ENCODE measurements around the gene KIF16B. TPM values are rescaled to one million over a fixed set of nuclear protein-coding genes. Genes with fewer than 3 reads are reported as not detected.

KIF16B gene
- total and polyA plus RNA-seq, 2 donors (not counting 3 experiments of a cell fraction or from before 2014, with no cell fraction given) = 2.9 to 8.8 TPM

GRCh38 chr20:16554766-16555543, 18.3 kb downstream of the KIF16B start:
- H3K4me1 ChIP-seq (ENCODE audit: control insufficient read depth, extremely low read depth, insufficient read depth, low read length) = no peaks in the 10 kb centered on the region
- DNase-seq (ENCODE audit: low read depth, low spot score) = no peak
- POLR2A ChIA-PET = no interaction called here
- no peak overlapping the region for H3K4me3 ChIP-seq (replicated peaks in 1 of 3; ENCODE audit: insufficient read depth in 1 of 3, low read depth in 1 of 3, low read length in 3 of 3)
- H2AFZ ChIP-seq (ENCODE audit: low read depth, low read length) = no peak overlapping the region
- H3K9me3 ChIP-seq (replicated peaks; ENCODE audit: control insufficient read depth, insufficient read depth, low read length) = no peaks in the 10 kb centered on the region
- H4K20me1 ChIP-seq (replicated peaks; ENCODE audit: control insufficient read depth, extremely low read depth, insufficient read depth, low read length) = no peaks in the 10 kb centered on the region
- BruUV-seq (replicated peaks) = no TSS peak
- H3K36me3 ChIP-seq (ENCODE audit: control insufficient read depth in 2 of 2, extremely low read depth in 1 of 2, insufficient read depth in 2 of 2, low read length in 2 of 2) = no peaks in the 10 kb centered on the region
- FAIRE-seq = no peak
- no peaks in the 10 kb centered on the region for H3K79me2 ChIP-seq (ENCODE audit: control insufficient read depth, insufficient read depth, low read length)
- no peak overlapping the region for H3K27ac ChIP-seq (ENCODE audit: insufficient read depth, low read depth, low read length)
- intact Hi-C loops (cut with micrococcal nuclease) = no loop called here
- CTCF ChIA-PET = interaction anchor here (1.6 kb wide), 1 partner anchor 9 kb away, joined by 3 read pairs; no protein-coding TSS in a partner anchor
- H3K9me1 ChIP-seq (replicated peaks; ENCODE audit: control insufficient read depth, extremely low read depth, insufficient read depth, low read length) = no peaks in the 10 kb centered on the region
- TF ChIP-seq EZH2 (IDR thresholded peaks at IDR 0.05; ENCODE audit: borderline replicate concordance, low read depth, low read length, severe bottlenecking) (no peak), MAX (IDR thresholded peaks at IDR 0.05; ENCODE audit: insufficient read depth, insufficient read length) (no peak), FOS (IDR thresholded peaks at IDR 0.05; ENCODE audit: borderline replicate concordance, insufficient read depth, low read length) (no peak), GATA2 (IDR thresholded peaks at IDR 0.05; ENCODE audit: insufficient read depth, insufficient read length, low read depth, low read length) (no peak), POLR2AphosphoS5 (IDR thresholded peaks at IDR 0.05; ENCODE audit: insufficient read depth, low read depth, low read length) (no peak), CTCF (IDR thresholded peaks at IDR 0.05; ENCODE audit: extremely low read depth in 1 of 2, insufficient read depth in 1 of 2, low read depth in 1 of 2, low read length in 2 of 2) (no peak), JUN (IDR thresholded peaks at IDR 0.05; ENCODE audit: borderline replicate concordance, insufficient read depth, insufficient read length, low read depth) (no peak), POLR2A (IDR thresholded peaks at IDR 0.05; ENCODE audit: low read depth, low read length) (no peak), MYC (IDR thresholded peaks at IDR 0.05; ENCODE audit: low read depth, low read length) (no peak)
- no peak overlapping the region for H3K9ac ChIP-seq (replicated peaks; ENCODE audit: extremely low read depth, insufficient read depth, low read length)
- H3K4me2 ChIP-seq (ENCODE audit: insufficient read depth, low read length) = no peak overlapping the region
- no peaks in the 10 kb centered on the region for H3K27me3 ChIP-seq (ENCODE audit: control insufficient read depth in 2 of 2, insufficient read depth in 2 of 2, low read length in 2 of 2)
- dilution Hi-C loops (cut with MboI; ENCODE audit: extremely low pct_ligation_motif_present, low sequenced_read_pairs) = no loop called here
